HL-60 (cell line): ENCODE data around the gene KCNJ14.

Experiments used
- DNase-seq, 2 experiments: peaks; one replicate each; pipeline ENCODE4 v3.0.0-alpha.2; 2010 to 2020; ENCODE audit warnings: low read depth in 1 of 2, low spot score in 1 of 2
- H3K27ac ChIP-seq: fragments of 250-450 bp; sonication (Bioruptor Pico); replicated peaks from 2 replicates; pipeline ENCODE4 v1.5.1; 2020; ENCODE audit warnings: mild to moderate bottlenecking, moderate library complexity
- H3K27me3 ChIP-seq: fragments of 250-450 bp; sonication (Bioruptor Pico); 2 replicates; pipeline ENCODE4 v1.5.1; 2021; ENCODE audit warnings: mild to moderate bottlenecking, moderate library complexity; ENCODE audit not compliant: insufficient read depth, poor library complexity, severe bottlenecking
- H3K4me3 ChIP-seq: replicated peaks from 2 replicates; pipeline ENCODE4 v1.5.1; 2011; ENCODE audit warnings: mild to moderate bottlenecking, control low read depth, low read length; ENCODE audit not compliant: insufficient read depth
- GABPA ChIP-seq: IDR thresholded peaks from 2 replicates; pipeline ENCODE4 v1.6.1; 2012; ENCODE audit warnings: low read depth
- POLR2AphosphoS5 ChIP-seq: IDR thresholded peaks from 2 replicates; pipeline ENCODE4 v1.6.1; 2012; ENCODE audit warnings: low read depth
- REST ChIP-seq: IDR thresholded peaks from 2 replicates; pipeline ENCODE4 v1.6.1; 2012; ENCODE audit warnings: low read depth; ENCODE audit not compliant: insufficient replicate concordance
- SPI1 ChIP-seq: IDR thresholded peaks from 2 replicates; pipeline ENCODE4 v1.6.1; 2012; ENCODE audit warnings: low read depth, mild to moderate bottlenecking, borderline replicate concordance
- TF ChIP-seq, protein P1 (sequence below): IDR thresholded peaks from one replicate; pipeline ENCODE4 v1.5.1; 2011; ENCODE audit warnings: low read length, control low read depth, inconsistent platforms; ENCODE audit not compliant: insufficient read depth

Gene KCNJ14

GRCh38 chr19:48510421-48511268 is 55.3 kb downstream of the KCNJ14 start:
- Histone ChIP-seq H3K27ac (no peak overlapping the region), H3K27me3 (peaks cover 25% of the 10 kb centered on the region), H3K4me3 (no peak overlapping the region)
- DNase-seq: peak in 1 of 2 experiments; percentile 48
- TF ChIP-seq POLR2AphosphoS5 (no peak), REST (no peak), GABPA (no peak), SPI1 (no peak)
- TF ChIP-seq, protein P1, sequence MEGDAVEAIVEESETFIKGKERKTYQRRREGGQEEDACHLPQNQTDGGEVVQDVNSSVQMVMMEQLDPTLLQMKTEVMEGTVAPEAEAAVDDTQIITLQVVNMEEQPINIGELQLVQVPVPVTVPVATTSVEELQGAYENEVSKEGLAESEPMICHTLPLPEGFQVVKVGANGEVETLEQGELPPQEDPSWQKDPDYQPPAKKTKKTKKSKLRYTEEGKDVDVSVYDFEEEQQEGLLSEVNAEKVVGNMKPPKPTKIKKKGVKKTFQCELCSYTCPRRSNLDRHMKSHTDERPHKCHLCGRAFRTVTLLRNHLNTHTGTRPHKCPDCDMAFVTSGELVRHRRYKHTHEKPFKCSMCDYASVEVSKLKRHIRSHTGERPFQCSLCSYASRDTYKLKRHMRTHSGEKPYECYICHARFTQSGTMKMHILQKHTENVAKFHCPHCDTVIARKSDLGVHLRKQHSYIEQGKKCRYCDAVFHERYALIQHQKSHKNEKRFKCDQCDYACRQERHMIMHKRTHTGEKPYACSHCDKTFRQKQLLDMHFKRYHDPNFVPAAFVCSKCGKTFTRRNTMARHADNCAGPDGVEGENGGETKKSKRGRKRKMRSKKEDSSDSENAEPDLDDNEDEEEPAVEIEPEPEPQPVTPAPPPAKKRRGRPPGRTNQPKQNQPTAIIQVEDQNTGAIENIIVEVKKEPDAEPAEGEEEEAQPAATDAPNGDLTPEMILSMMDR: no peak

- DNase-seq: no peak
- Histone ChIP-seq H3K4me3 (no peak overlapping the region), H3K27ac (no peak overlapping the region), H3K27me3 (peaks cover 25% of the 10 kb centered on the region)
- no peak for TF ChIP-seq SPI1
- no peak for TF ChIP-seq REST
- TF ChIP-seq GABPA: no peak
- no peak for TF ChIP-seq POLR2AphosphoS5
- TF ChIP-seq, protein P1: no peak
Measured at GRCh38 chr19:48511321-48511731, 56.0 kb downstream of the KCNJ14 start.

GRCh38 chr19:48511800-48512503 is 56.6 kb downstream of the KCNJ14 start, which contains the start of gene LMTK3:
Gene LMTK3, minus strand, starts transcription at chr19:48511835. Its CDS starts 259 bp downstream, at chr19:48511576.
- Histone ChIP-seq H3K4me3 (no peak within 1 kb of the TSS), H3K27ac (no peak within 1 kb of the TSS), H3K27me3 (peaks cover 25% of the 10 kb centered on the region)
- no peak for DNase-seq
- TF ChIP-seq POLR2AphosphoS5 (no peak), SPI1 (no peak), REST (no peak), GABPA (no peak)
- TF ChIP-seq, protein P1: no peak
